Heart left ventricle (tissue), 16 donors: ENCODE data around the gene MAN1B1. TPM values are rescaled to one million over a fixed set of nuclear protein-coding genes. Genes with fewer than 3 reads are reported as not detected.

ENCODE experiments used
- ATAC-seq, 4 donors: fragments of 200-7000 bp; cut with Tn5 transposase; one replicate each; pipeline ENCODE4 v1.9.1; 2020 to 2022; ENCODE audit warnings: moderate library complexity in 4 of 4, mild to moderate bottlenecking in 3 of 4, moderate number of reproducible peaks in 1 of 4
- DNase-seq, 5 donors: peaks; one replicate each; pipeline ENCODE4 v3.0.0-alpha.2; 2020
- H3K27ac ChIP-seq, 12 donors: fragments of 200-600 bp; sonication (generic) in 4 of 12; one replicate each; pipeline versions ENCODE4 v1.5.0 to v1.8.0; 2016 to 2022; ENCODE audit warnings: mild to moderate bottlenecking in 2 of 12
- H3K27me3 ChIP-seq, 9 donors: fragments of 200-600 bp; sonication (generic) in 2 of 9; one replicate each; pipeline versions ENCODE4 v1.5.1 to v1.8.0; 2016 to 2022; ENCODE audit warnings: mild to moderate bottlenecking in 3 of 9
- H3K36me3 ChIP-seq, 9 donors: fragments of 200-600 bp; sonication (generic) in 2 of 9; one replicate each; pipeline versions ENCODE4 v1.5.0 to v1.8.0; 2018 to 2022; ENCODE audit warnings: mild to moderate bottlenecking in 2 of 9
- H3K4me1 ChIP-seq, 12 donors: fragments of 200-600 bp; sonication (generic) in 4 of 12; one replicate each; pipeline versions ENCODE4 v1.5.0 to v1.8.0; 2016 to 2022; ENCODE audit warnings: mild to moderate bottlenecking in 3 of 12
- H3K4me3 ChIP-seq, 12 donors: fragments of 200-600 bp; sonication (generic) in 4 of 12; one replicate each; pipeline versions ENCODE4 v1.5.0 to v1.8.0; 2017 to 2022; ENCODE audit warnings: mild to moderate bottlenecking in 9 of 12, moderate library complexity in 4 of 12
- H3K9me3 ChIP-seq, 12 donors: fragments of 200-600 bp; sonication (generic) in 4 of 12; one replicate each; pipeline versions ENCODE4 v1.5.0 to v1.8.0; 2016 to 2022; ENCODE audit warnings: mild to moderate bottlenecking in 1 of 12
- CTCF ChIP-seq, 12 donors: fragments of 200-600 bp; sonication (generic) in 4 of 12; IDR thresholded peaks; one replicate each; pipeline versions ENCODE4 v1.5.0 to v1.8.0; 2018 to 2022; ENCODE audit warnings: antibody characterized with exemption in 12 of 12, mild to moderate bottlenecking in 5 of 12
- POLR2A ChIP-seq, 2 donors: fragments of 450-650 bp; IDR thresholded peaks; one replicate each; pipeline ENCODE4 v1.6.1; 2017; ENCODE audit warnings: antibody characterized with exemption in 2 of 2, mild to moderate bottlenecking in 2 of 2, moderate library complexity in 2 of 2
- WGBS, 4 donors: extraction: QIAGEN DNeasy Blood & Tissue Kit in 2 of 4; methylation state at CpG; one replicate each; pipeline versions ENCODE4 v1.1.5 to v1.1.7; 2013 to 2018; 5-methylcytosine and 5-hydroxymethylcytosine counted together
- intact Hi-C, 10 donors: fragments of 100-400 bp; cut with DNase I; formaldehyde crosslinking; loops; one replicate each; pipeline versions ENCODE4 v1.11.1 to v1.14.2; 2022
- polyA plus RNA-seq, 2 donors: library from polyadenylated mRNA; stranded (reverse); fragments of 200-250 nt; gene quantifications; one replicate each; pipeline ENCODE4 v1.2.3, GENCODE V29; 2013
- total RNA-seq, 9 donors: library from RNA; depleted of rRNA in 2 of 9; stranded (reverse); fragments of >200 nt in 2 of 9; fragmentation: NEBNext Ultra II Directional in 3 of 9; extraction: Animal tissue kit (Norgen Biotek cat#: 25700) in 3 of 9; gene quantifications; one replicate each; pipeline versions ENCODE4 v1.1.0 to v1.2.4, GENCODE V29; 2016 to 2023
- donor health status: ischemic (EF 13 %, LVEDD 7.1; RV severe dilation, severe dysfunction).
- donor health status: healthy with polysubstance abuse.
- donor health status: DM: no; HTN: yes; CAD: no.
- donor health status: DM: no; HTN: no; CAD: no.
- donor health status: ischemic (EF 25% LVEDD 6.9; RV normal size, moderate dysfunction).
- donor health status: ischemic (EF 25% LVEDD 5.7; RV mildly dilated, moderate dysfunction).
- donor health status: healthy.
- donor health status: DM: yes; HTN: yes; CAD: no.
- donor health status: ischemic (EF 35%, LVEDD 5.7; RV mildly dilated, moderate dysfunction).
- donor health status: nonischemic (EF 11% LVEDD 7.7; RV severe dilation, severe dysfunction).
- donor health status: DM: yes; HTN: yes; CAD: no.
- donor health status: PGD.
- donor health status: ischemic (EF 29% LVEDD 5.4; RV normal size, mild dysfunction).
- donor health status: nonischemic (EF 23%, LVEDD 6.1; RV moderate dilation, normal function).

The MAN1B1 gene
- total and polyA plus RNA-seq, 11 donors = 17.6 to 40.6 (median 24.6) TPM

- DNase-seq (no peak), ATAC-seq (no peak)
- TF ChIP-seq POLR2A (IDR thresholded peaks at IDR 0.05) = no peak
- no peak for TF ChIP-seq CTCF (IDR thresholded peaks at IDR 0.05)
- no peaks in the 10 kb centered on the region for H3K9me3 ChIP-seq
- peaks cover 0 to 40% (median 30%) of the 10 kb centered on the region in 9 donors for H3K36me3 ChIP-seq
- H3K4me3 ChIP-seq = peak overlapping the region in 2 of 12 donors; percentile 79 to 94
- H3K27ac ChIP-seq = no peak overlapping the region
- 86 to 90% (median 87%) methylated on average over 5 of the region's 5 CpGs for WGBS, 4 donors
- peaks cover 0 to 31% (median 21%) of the 10 kb centered on the region in 12 donors for H3K4me1 ChIP-seq
- intact Hi-C loops = no loop called here
- no peaks in the 10 kb centered on the region for H3K27me3 ChIP-seq
These were observed 1.3 kb downstream of the MAN1B1 start for GRCh38 chr9:137088121-137088520.

GRCh38 chr9:137089232-137089947, 2.6 kb downstream of the MAN1B1 start:
- no peak for ATAC-seq
- Histone ChIP-seq H3K9me3 (no peaks in the 10 kb centered on the region), H3K27me3 (no peaks in the 10 kb centered on the region), H3K4me3 (no peak overlapping the region), H3K27ac (no peak overlapping the region), H3K36me3 (peaks cover 0 to 52% (median 37%) of the 10 kb centered on the region in 9 donors), H3K4me1 (peaks cover 0 to 31% (median 21%) of the 10 kb centered on the region in 12 donors)
- peak in 1 of 5 donors; percentile 17 for DNase-seq
- intact Hi-C loops = no loop called here
- TF ChIP-seq CTCF (IDR thresholded peaks at IDR 0.05) (no peak), POLR2A (IDR thresholded peaks at IDR 0.05) (no peak)
- 77 to 83% (median 80%) methylated on average over 11 of the region's 11 CpGs for whole genome bisulfite sequencing, 4 donors

- intact Hi-C loops = no loop called here
- Histone ChIP-seq H3K4me1 (no peaks in the 10 kb centered on the region), H3K36me3 (peaks cover 0 to 94% (median 79%) of the 10 kb centered on the region in 9 donors), H3K9me3 (no peaks in the 10 kb centered on the region), H3K27me3 (no peaks in the 10 kb centered on the region), H3K27ac (peak overlapping the region in 1 of 12 donors; percentile 75), H3K4me3 (peak overlapping the region in 1 of 12 donors; percentile 33)
- WGBS, 4 donors = 81 to 88% (median 83%) methylated on average over 30 of the region's 30 CpGs
- TF ChIP-seq CTCF (IDR thresholded peaks at IDR 0.05) (peak in 2 of 12 donors; percentile 8 to 30), POLR2A (IDR thresholded peaks at IDR 0.05) (no peak)
- DNase-seq (peak in 2 of 5 donors; percentile 22 to 63), ATAC-seq (peak in 1 of 4 donors; percentile 35)
These were observed 9.1 kb downstream of the MAN1B1 start for GRCh38 chr9:137095664-137096517.
